Upper lobe of right lung (tissue), 1 donor: ENCODE results near the gene ANKDD1B. TPM values are rescaled to one million over a fixed set of nuclear protein-coding genes. Genes with fewer than 3 reads are reported as not detected.

Experiments used
- ATAC-seq: fragments of 200-7000 bp; cut with Tn5 transposase; one replicate; pipeline ENCODE4 v1.9.1; 2020; ENCODE audit warnings: mild to moderate bottlenecking, moderate library complexity
- DNase-seq: peaks from one replicate; pipeline ENCODE4 v3.0.0-alpha.2; 2020
- H3K27ac ChIP-seq: fragments of 200-600 bp; one replicate; pipeline ENCODE4 v1.8.0; 2022
- H3K27me3 ChIP-seq: fragments of 200-600 bp; one replicate; pipeline ENCODE4 v1.8.0; 2022; ENCODE audit warnings: mild to moderate bottlenecking
- H3K36me3 ChIP-seq: fragments of 200-600 bp; one replicate; pipeline ENCODE4 v1.8.0; 2022
- H3K4me1 ChIP-seq: fragments of 200-600 bp; one replicate; pipeline ENCODE4 v1.8.0; 2022
- H3K4me3 ChIP-seq: fragments of 200-600 bp; one replicate; pipeline ENCODE4 v1.8.0; 2022; ENCODE audit warnings: mild to moderate bottlenecking
- H3K9me3 ChIP-seq: fragments of 200-600 bp; one replicate; pipeline ENCODE4 v1.8.0; 2022
- CTCF ChIP-seq: fragments of 200-600 bp; IDR thresholded peaks from one replicate; pipeline ENCODE4 v1.8.0; 2022; ENCODE audit warnings: antibody characterized with exemption
- intact Hi-C: fragments of 100-400 bp; cut with DNase I; formaldehyde crosslinking; loops from one replicate; pipeline ENCODE4 v1.11.0; 2022
- total RNA-seq: library from RNA; stranded (reverse); fragmentation: NEBNext Ultra II Directional; extraction: Animal tissue kit (Norgen Biotek cat#: 25700); gene quantifications from one replicate; pipeline ENCODE4 v1.2.1, GENCODE V29; 2021
- donor health status: DM: no; HTN: yes; CAD: no; lungs with severe emphysema.

The ANKDD1B gene
- total RNA-seq, 1 donor from 2014 or later: 3.7 TPM

DNA sequence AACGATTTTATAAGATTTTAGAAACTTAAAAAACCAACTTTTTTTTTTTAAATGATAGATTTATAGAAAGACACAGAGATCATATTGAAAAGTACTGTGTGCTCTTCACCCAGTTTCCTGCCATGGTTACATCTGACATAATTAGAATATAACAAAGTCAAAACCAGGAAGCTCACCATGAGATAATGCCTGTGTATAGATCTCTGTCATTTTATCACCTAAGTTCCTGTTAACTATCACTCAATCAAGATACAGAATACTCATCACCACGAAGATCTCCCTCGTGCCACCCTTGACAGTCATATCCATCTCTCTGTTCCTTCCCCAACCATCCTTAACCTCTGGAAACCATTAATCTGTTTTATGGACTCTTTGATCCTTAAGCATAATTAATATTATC, 66.9 kb downstream of the ANKDD1B start:
- H3K9me3 ChIP-seq: no peaks in the 10 kb centered on the region
- no peak overlapping the region for H3K27ac ChIP-seq
- no peak for DNase-seq
- intact Hi-C loops: no loop called here
- H3K27me3 ChIP-seq: no peaks in the 10 kb centered on the region
- TF ChIP-seq CTCF: no peak
- no peak overlapping the region for H3K4me3 ChIP-seq
- no peaks in the 10 kb centered on the region for H3K36me3 ChIP-seq
- H3K4me1 ChIP-seq: no peaks in the 10 kb centered on the region
- no peak for ATAC-seq

- no peak overlapping the region for H3K4me3 ChIP-seq
- peak; percentile 89 for TF ChIP-seq CTCF
- no peak overlapping the region for H3K27ac ChIP-seq
- ATAC-seq (peak; percentile 25), DNase-seq (no peak)
- H3K9me3 ChIP-seq: no peaks in the 10 kb centered on the region
- no peaks in the 10 kb centered on the region for H3K27me3 ChIP-seq
- H3K4me1 ChIP-seq: no peaks in the 10 kb centered on the region
- peaks cover 19% of the 10 kb centered on the region for H3K36me3 ChIP-seq
- intact Hi-C loops: loop anchor here (10.0 kb wide), 1 partner anchor 446 kb away; the partner anchor contains the start of gene ANKRD31
These were observed 70.0 kb downstream of the ANKDD1B start for GRCh38 chr5:75681125-75681830.

DNA sequence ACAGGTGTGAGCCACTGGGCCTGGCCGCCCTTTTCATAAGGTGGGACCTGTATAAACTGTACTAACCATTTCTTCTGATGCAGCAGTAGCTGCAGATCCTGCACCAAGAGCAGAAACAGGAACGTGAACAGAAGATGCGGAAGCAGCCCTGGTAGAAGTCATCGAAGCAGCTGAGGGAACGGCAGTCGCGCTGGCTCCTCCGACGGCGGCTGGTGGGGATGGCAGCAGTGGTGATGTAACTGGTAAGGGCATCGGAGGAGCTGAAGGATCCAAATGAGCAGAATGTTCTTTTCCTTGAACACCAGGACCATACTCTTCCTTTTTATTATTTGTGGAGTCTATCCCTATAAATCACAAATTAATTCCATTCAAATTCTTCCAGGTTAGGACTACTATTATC, 73.9 kb downstream of the ANKDD1B start:
- H3K36me3 ChIP-seq: peaks cover 48% of the 10 kb centered on the region
- no peak for TF ChIP-seq CTCF
- no peaks in the 10 kb centered on the region for H3K27me3 ChIP-seq
- H3K4me1 ChIP-seq: no peaks in the 10 kb centered on the region
- no peaks in the 10 kb centered on the region for H3K9me3 ChIP-seq
- intact Hi-C loops: loop anchor here (10.0 kb wide), 1 partner anchor 450 kb away; the partner anchor contains the start of gene ANKRD31
- ATAC-seq: no peak
- no peak for DNase-seq
- no peak overlapping the region for H3K27ac ChIP-seq
- no peak overlapping the region for H3K4me3 ChIP-seq

DNA sequence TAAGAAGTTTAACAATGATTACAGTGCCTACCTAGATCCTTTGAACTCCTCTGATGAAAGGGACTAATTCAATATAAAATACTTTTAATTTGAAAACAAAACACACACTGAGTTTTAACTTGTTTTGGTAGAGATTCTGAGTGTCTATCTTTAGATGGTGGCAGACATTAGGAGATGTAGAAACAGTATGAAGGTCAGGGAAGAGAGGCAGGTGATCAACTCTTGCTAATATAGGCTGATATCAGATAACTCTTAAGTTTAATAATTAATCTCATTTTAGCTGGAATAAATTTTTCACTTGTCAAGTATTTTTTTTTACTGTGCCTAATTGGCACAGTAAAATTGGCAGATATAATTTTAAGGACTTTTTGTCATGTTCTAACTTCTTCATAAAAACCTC, 75.2 kb downstream of the ANKDD1B start:
- Histone ChIP-seq H3K27me3 (no peaks in the 10 kb centered on the region), H3K9me3 (no peaks in the 10 kb centered on the region), H3K4me3 (no peak overlapping the region), H3K27ac (no peak overlapping the region), H3K4me1 (no peaks in the 10 kb centered on the region), H3K36me3 (peaks cover 56% of the 10 kb centered on the region)
- DNase-seq: no peak
- TF ChIP-seq CTCF: no peak
- no peak for ATAC-seq
- intact Hi-C loops: loop anchor here (10.0 kb wide), 1 partner anchor 452 kb away; the partner anchor contains the start of gene ANKRD31

GRCh38 chr5:75690669-75691068, 79.4 kb downstream of the ANKDD1B start:
- TF ChIP-seq CTCF: no peak
- Histone ChIP-seq H3K4me1 (no peaks in the 10 kb centered on the region), H3K4me3 (no peak overlapping the region), H3K9me3 (no peaks in the 10 kb centered on the region), H3K27me3 (no peaks in the 10 kb centered on the region), H3K36me3 (peaks cover 58% of the 10 kb centered on the region), H3K27ac (no peak overlapping the region)
- ATAC-seq (no peak), DNase-seq (no peak)
- intact Hi-C loops: no loop called here
